GM13977 (cell line): ENCODE data around the gene LARGE1.

ENCODE experiments used
- DNase-seq: peaks from one replicate; pipeline ENCODE4 v3.0.0; 2012; ENCODE audit warnings: low spot score
- in situ Hi-C: fragments of 300-500 bp; cut with MboI; formaldehyde crosslinking; loops from one replicate; pipeline ENCODE4 v1.12.0; 2022; ENCODE audit warnings: low sequenced_read_pairs, low pct_unique_long_range_greater_than_20kb, mixed read lengths, inconsistent platforms; ENCODE audit not compliant: unreplicated experiment
- TF ChIP-seq, protein P1 (sequence below): IDR thresholded peaks from 2 replicates; pipeline ENCODE4 v1.5.1; 2012; ENCODE audit warnings: mild to moderate bottlenecking, control low read depth; ENCODE audit not compliant: insufficient read depth; ENCODE audit errors: extremely low read depth, missing control alignments

The LARGE1 gene

GRCh38 chr22:33659448-33659847, 260.8 kb downstream of the LARGE1 start:
- in situ Hi-C loops, result no loop called here
- TF ChIP-seq, protein P1, sequence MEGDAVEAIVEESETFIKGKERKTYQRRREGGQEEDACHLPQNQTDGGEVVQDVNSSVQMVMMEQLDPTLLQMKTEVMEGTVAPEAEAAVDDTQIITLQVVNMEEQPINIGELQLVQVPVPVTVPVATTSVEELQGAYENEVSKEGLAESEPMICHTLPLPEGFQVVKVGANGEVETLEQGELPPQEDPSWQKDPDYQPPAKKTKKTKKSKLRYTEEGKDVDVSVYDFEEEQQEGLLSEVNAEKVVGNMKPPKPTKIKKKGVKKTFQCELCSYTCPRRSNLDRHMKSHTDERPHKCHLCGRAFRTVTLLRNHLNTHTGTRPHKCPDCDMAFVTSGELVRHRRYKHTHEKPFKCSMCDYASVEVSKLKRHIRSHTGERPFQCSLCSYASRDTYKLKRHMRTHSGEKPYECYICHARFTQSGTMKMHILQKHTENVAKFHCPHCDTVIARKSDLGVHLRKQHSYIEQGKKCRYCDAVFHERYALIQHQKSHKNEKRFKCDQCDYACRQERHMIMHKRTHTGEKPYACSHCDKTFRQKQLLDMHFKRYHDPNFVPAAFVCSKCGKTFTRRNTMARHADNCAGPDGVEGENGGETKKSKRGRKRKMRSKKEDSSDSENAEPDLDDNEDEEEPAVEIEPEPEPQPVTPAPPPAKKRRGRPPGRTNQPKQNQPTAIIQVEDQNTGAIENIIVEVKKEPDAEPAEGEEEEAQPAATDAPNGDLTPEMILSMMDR, result no peak
- no peak for DNase-seq

DNA sequence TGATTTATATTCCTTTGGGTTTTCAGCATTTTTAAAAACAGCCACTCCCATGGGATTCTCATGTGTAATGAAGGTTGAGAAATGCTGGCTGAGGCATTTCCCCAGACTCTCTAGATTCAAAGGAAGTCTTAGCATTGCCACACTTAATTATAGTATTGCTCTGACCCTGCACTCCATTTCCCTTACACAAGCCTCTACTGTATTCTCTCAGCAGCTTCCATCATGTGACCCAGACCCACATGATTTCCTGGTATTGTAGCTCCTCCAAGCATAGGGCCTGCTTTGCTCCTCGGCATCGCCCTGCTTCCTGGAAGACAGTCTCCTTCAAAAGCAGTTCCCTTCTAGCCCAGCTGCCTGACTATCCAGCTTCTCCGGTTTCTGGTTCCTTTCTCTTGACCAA, 261.5 kb downstream of the LARGE1 start:
- no peak for DNase-seq
- in situ Hi-C loops, result no loop called here
- TF ChIP-seq, protein P1, result no peak

DNA sequence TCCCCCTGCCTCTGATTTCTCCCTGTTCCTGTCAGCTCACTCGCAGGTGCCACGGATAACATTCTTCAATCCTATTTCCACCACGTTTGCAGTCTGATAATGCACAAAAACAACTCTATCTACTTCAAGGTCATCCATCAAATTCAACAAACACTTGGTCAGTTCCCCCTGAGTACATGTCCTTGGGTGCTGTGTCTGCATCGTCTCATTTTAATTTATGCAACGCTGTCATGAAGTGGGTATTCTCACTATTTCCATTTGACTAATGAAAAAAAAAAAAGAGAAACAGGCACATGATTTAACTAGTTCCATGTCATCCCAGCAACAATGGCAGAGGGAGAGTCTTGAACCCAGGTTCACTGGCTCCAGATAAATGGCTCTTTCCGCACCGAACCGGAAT, 262.6 kb downstream of the LARGE1 start:
- TF ChIP-seq, protein P1, result no peak
- in situ Hi-C loops, result no loop called here
- no peak for DNase-seq

GRCh38 chr22:33656808-33657628, 263.3 kb downstream of the LARGE1 start:
- DNase-seq, result no peak
- in situ Hi-C loops, result no loop called here

GRCh38 chr22:33654173-33654895, 265.9 kb downstream of the LARGE1 start:
- DNase-seq, result no peak
- in situ Hi-C loops, result no loop called here
- TF ChIP-seq, protein P1, result no peak

More at GRCh38 chr22:33656808-33657628, 263.3 kb downstream of the LARGE1 start:
- TF ChIP-seq, protein P1, result no peak

GRCh38 chr22:33653532-33654063, 266.7 kb downstream of the LARGE1 start:
- in situ Hi-C loops, result no loop called here
- no peak for DNase-seq
- TF ChIP-seq, protein P1, result no peak
